Dedifferentiated amniotic fluid mesenchymal stem cell (primary cell): ENCODE measurements around the gene ZSWIM6.

ENCODE experiments used
- DNase-seq: peaks from one replicate; pipeline ENCODE4 v3.0.0-alpha.2; 2016; ENCODE audit errors: extremely low spot score

Gene ZSWIM6

DNA sequence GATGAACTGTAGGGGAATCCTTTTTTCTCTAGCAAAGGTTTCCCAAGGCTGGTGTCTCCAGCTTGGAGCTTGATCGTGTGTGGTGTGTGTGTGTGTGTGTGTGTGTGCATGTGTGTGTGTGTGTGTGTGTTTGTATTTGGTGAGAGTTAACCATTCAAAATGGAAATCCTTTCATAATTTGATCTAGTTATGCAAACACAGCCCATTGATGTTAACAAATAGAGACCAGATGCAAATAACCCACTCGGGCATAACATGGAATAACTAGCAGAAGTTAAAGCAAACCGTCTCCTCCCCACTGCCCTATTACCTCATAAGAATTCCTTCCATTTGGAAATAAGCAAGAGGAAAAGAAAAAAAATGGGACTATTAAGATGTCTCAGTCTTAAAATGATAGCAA lies 24.9 kb upstream of the ZSWIM6 start:
- DNase-seq: no peak

- no peak for DNase-seq
Measured at GRCh38 chr5:61307611-61308010, 24.4 kb upstream of the ZSWIM6 start.

DNA sequence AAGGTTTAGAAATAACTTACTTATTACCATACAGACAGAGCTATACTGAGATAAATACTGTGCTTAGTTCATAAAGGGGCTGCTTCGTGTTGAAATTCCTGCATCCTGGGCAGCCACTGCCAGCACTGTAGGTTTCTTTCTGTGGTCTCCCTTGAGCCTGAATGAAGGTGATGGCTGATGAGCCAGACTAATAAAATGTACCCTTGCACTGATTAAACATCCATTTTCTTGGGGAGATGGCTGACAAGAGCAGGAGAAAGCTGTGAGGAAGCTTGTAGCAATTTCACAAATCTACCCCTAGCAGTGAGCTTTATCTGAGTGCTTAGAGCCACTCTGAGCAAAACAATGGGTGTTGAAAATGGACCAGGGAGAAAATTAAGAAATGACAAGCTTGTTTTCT lies 23.3 kb upstream of the ZSWIM6 start:
- DNase-seq: no peak

GRCh38 chr5:61309115-61309514 lies 22.9 kb upstream of the ZSWIM6 start:
- no peak for DNase-seq

DNA sequence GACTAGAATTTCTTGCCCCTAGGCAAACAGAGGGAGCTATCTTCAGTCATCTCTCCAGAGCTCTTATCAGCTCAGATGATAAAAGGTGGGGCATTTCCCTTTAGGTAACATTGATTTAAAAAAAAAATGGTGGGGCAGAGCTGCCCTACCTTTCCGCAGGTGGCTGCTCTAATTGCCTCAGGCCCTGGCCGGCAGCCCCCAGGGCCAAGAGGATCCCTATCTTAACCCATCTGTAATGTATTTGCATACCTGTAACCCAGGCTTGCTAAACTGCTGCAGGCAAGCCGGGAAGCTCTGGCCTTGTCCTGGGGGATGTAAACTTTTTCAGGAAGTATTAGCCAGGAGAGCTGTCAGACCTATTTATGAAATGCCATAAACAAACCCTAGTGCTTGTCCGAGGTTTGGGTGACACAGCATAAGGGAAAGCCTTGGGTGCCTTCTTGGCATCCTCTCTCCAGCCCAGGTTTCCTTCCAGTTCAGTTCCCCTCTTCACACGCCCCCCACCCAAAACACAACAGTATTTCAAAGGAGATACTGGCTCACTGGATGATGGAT lies 20.9 kb upstream of the ZSWIM6 start:
- no peak for DNase-seq

DNA sequence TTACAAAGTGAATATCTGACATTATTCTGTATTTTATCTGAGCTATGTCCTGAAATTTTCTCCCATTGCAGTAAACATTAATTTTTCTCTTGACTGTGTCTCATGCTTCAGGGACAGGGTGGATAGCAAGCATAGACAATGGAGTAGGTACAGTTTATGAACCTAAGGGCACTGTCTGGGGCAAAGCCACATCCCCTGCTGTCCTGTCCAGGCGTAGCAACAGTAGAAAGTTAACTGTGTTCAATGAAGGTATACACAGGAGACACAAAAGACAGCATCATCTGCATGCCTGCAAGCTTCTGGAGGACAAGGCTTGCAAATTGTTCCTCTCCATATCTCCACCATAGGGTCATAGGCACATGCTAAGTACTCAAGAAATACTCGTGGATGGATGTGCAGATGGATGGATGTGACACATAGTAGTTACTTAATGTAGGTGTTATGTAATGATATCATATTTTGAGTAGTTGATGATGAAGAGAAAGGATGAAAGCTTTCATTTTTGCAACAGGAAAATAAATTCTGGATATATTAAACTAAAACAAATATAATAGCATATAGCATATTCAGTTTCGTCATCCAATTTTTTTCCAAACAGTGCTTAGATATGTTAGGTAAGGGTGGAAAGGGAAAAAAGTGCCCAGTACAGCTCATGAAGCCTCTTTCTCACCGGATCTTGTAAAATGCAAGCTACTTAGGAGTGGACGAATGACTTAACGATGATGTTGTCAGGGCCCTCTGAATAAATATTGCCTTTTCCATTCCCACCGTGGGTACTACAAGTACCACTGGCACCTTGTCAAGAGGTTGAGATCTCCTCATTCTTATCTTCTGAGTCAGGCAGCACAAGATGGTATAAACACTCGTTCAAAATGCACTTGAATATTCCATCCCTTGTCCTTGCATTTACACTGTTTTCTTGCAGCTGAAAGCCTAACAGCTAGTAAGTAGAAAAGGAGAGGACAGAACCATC lies 19.9 kb upstream of the ZSWIM6 start:
- no peak for DNase-seq

GRCh38 chr5:61313960-61314681 lies 17.9 kb upstream of the ZSWIM6 start:
- DNase-seq: peak; percentile 69

DNA sequence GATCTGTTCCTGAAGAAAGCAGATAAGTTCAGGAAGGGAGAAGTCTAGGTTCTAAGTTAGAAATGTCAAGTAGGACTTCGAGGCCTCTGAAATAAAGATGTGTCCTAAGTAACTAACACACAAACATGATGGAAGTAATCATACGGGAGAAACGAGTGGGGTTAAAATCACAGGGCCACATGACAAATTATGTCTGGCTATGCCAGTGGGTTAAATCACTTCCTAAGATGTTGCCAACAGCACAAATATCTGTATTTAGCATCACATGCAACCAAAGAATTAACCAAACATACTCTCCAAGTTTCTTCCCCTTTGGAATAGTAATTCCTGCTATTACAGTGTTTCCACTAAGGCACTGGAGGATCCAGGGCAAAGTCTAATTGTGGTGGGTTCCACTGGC lies 13.7 kb upstream of the ZSWIM6 start:
- DNase-seq: no peak

- DNase-seq: no peak
Measured at GRCh38 chr5:61319388-61320146, 12.5 kb upstream of the ZSWIM6 start.

DNA sequence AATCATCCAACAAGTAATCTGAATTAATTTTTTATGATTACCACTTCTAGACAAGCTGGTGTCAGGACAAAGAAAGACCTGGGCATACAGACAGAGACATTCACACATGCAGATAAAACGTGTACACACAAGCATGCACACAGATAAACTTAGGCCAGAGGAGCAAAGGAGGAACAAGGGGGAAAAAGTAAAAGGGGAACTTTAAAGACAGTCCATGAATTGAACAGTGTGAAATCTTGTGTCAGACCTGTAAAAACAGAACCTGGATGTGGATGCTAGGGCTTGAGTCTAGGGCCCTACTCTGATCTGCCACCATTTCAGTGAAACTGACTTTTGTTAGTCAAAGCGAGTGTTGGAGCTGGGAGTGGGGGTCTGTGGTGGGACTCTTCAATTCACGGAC lies 11.2 kb upstream of the ZSWIM6 start:
- DNase-seq: no peak

GRCh38 chr5:61321669-61322068 lies 10.4 kb upstream of the ZSWIM6 start:
- DNase-seq: no peak

DNA sequence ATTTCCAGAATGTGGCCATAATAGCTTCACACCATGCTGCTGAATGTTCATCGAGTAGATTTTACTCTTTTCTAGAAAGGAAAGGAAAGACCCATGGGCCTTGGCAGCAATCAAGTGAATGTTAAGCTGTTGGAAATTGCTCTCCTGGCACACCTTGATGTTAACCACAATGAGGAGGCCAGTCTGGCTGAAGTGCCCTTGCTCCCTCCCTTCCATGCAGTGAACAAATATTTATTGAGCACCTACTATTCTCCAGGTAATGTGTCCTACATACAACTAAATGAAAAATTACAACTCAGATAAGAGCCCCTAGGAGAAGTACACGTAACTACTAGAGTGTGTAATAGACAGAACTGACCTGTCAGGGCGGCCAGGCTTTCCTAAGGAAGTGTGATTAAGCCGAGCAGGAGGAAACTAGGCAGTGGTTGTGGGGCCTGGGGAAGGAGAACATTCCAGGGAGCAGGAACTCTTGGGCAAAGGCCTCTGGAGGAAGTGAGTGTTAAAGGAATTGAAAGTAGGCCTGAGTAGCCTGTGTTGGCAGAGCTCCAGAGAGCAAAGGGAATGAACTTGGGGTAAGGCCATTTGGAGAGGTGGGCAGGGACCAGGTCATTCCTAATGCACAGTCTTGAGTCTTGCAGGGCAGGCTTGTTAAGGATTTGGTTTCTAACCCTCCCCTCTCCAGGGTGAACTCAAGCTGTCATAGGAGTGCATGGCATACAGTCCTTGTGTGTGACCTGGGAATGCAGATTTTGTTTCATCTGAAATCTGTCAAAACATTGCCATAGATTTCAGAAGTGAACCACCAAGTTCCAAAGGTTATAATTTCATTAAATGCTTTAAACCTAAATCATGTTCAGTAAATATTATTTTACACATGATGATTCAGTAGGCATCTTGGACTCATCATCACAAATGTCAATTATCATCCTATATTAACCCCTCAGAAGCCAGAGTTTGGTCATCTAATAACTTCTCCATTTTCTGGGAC lies 9.0 kb upstream of the ZSWIM6 start:
- no peak for DNase-seq

GRCh38 chr5:61327760-61328753 lies 4.0 kb upstream of the ZSWIM6 start:
- peak; percentile 62 for DNase-seq

GRCh38 chr5:61328791-61329549 lies 3.1 kb upstream of the ZSWIM6 start:
- DNase-seq: no peak

- DNase-seq: no peak
Measured at GRCh38 chr5:61329550-61330128, 2.4 kb upstream of the ZSWIM6 start.

DNA sequence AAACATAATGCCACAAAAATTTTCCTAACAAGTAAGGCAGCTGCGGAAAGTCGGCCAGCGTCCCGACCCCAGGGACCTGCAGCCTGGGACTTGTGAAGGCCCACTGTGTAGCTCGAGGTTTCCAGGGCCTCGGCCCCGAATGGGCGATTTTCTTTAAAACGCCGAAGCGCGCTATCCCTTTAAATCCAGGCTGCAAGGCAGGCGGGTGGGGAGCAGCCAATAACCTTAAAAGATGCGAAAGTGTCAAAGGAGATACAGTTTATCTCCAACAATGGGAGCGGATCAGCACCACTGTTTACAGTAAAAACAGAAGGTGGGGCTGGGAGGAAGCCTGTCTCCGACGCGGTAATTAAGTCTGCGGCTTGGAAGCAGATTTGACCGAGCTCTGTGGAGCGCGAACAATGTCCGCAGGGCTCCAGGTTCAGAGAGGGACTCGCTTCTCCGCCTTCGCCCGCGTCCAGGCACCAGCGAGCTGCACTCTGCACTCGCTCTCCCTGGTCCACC lies 1.7 kb upstream of the ZSWIM6 start:
- peak; percentile 54 for DNase-seq

DNA sequence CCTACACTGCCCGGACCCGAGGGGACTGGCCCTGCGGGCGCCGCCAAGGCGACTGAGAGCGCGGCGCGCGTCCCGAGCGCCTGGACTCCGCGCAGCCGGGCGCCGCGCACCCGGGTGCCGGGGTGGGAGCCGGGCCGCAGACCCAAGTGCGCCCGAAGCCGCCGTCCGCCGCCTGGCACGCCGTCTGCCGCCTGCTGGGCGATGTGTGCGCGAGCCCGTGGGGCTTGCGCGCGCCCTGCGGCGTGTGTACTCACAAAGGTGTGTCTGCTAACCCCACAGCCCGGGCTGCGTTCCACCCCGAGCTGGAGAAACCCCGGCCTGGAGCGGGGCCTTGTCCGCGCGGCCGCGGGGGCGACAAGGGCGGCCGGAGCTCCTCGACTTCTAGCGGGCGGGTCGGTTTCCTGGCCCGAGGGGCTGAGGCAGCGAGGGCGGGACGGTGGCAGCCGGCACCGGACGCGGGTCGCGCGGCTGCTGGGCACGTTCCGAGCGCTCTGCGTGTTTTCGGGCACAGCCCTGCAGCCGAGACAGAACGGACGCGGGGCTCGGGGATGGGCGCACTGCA lies 1.1 kb upstream of the ZSWIM6 start:
- peak; percentile 68 for DNase-seq

DNA sequence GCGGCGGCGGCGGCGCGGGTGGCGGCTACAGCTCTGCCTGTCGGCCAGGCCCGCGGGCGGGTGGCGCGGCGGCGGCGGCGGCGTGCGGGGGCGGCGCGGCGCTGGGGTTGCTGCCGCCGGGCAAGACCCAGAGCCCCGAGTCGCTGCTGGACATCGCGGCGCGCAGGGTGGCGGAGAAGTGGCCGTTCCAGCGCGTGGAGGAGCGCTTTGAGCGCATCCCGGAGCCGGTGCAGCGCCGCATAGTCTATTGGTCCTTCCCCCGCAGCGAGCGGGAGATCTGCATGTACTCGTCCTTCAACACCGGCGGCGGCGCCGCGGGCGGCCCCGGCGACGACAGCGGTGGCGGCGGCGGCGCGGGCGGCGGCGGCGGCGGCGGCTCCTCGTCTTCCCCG lies 296 bp downstream of the ZSWIM6 start:
- DNase-seq: no peak
